IMR-90 (cell line): ENCODE data around the gene SOX21. TPM values are rescaled to one million over a fixed set of nuclear protein-coding genes. Genes with fewer than 3 reads are reported as not detected.

Experiments
- ATAC-seq: fragments of 200-7000 bp; cut with Tn5 transposase; 2 replicates; pipeline ENCODE4 v1.9.1; 2020; ENCODE audit warnings: low read depth, mild to moderate bottlenecking, moderate library complexity
- BruUV-seq: library from RNA; stranded (reverse); fragments of 400-500 nt; replicated peaks from 2 replicates; lab custom pipeline; 2021; lab: Mats Ljungman, UMichigan
- CTCF ChIA-PET: fragments of 300-600 bp; formaldehyde crosslinking; extraction: SDS; loops from one replicate; lab custom pipeline; 2021; ENCODE audit warnings: antibody characterized with exemption; lab: Yijun Ruan, JAX
- POLR2A ChIA-PET: fragments of 300-600 bp; sonication (Branson Sonifier 250); formaldehyde crosslinking; loops from one replicate; lab custom pipeline; 2022; ENCODE audit warnings: antibody characterized with exemption; ENCODE audit not compliant: unreplicated experiment; lab: Charles Lee
- DNase-seq: peaks from one replicate; pipeline ENCODE4 v3.0.0; 2013
- H2AFZ ChIP-seq: replicated peaks from 2 replicates; pipeline ENCODE3; 2013; ENCODE audit warnings: low read length, mild to moderate bottlenecking; ENCODE audit not compliant: poor library complexity
- H2AK5ac ChIP-seq: 2 replicates; pipeline ENCODE4 v1.6.1; 2013; ENCODE audit warnings: low read depth, low read length, inconsistent platforms
- H2AK9ac ChIP-seq: replicated peaks from 2 replicates; pipeline ENCODE3; 2013; ENCODE audit warnings: mild to moderate bottlenecking, low read depth, low read length, moderate library complexity; ENCODE audit not compliant: poor library complexity
- H2BK120ac ChIP-seq: 2 replicates; pipeline ENCODE4 v1.6.1; 2013; ENCODE audit warnings: low read depth, low read length, inconsistent platforms
- H2BK15ac ChIP-seq: 3 replicates; pipeline ENCODE4 v1.6.1; 2013; ENCODE audit warnings: low read depth, low read length, inconsistent platforms
- H2BK20ac ChIP-seq: 2 replicates; pipeline ENCODE4 v1.6.1; 2013; ENCODE audit warnings: low read depth, mild to moderate bottlenecking, inconsistent platforms, low read length, moderate library complexity
- H2BK5ac ChIP-seq: 2 replicates; pipeline ENCODE4 v1.6.1; 2013; ENCODE audit warnings: mild to moderate bottlenecking, low read depth, low read length, inconsistent platforms; ENCODE audit not compliant: poor library complexity, severe bottlenecking
- H3K14ac ChIP-seq: replicated peaks from 2 replicates; pipeline ENCODE4 v1.6.1; 2013; ENCODE audit warnings: low read depth, low read length, inconsistent platforms
- H3K18ac ChIP-seq: 2 replicates; pipeline ENCODE4 v1.6.1; 2013; ENCODE audit warnings: low read depth, low read length, control low read depth
- H3K23ac ChIP-seq: 2 replicates; pipeline ENCODE4 v1.6.1; 2013; ENCODE audit warnings: low read depth, low read length, inconsistent platforms
- H3K27ac ChIP-seq: 2 replicates; pipeline ENCODE4 v1.5.1; 2013; ENCODE audit warnings: mild to moderate bottlenecking, control low read depth, low read length; ENCODE audit not compliant: insufficient read depth
- H3K27me3 ChIP-seq: 2 replicates; pipeline ENCODE4 v1.6.1; 2013; ENCODE audit warnings: low read length; ENCODE audit not compliant: control insufficient read depth, insufficient read depth
- H3K36me3 ChIP-seq: 2 replicates; pipeline ENCODE4 v1.6.1; 2013; ENCODE audit warnings: low read length, mixed read lengths; ENCODE audit not compliant: control insufficient read depth, insufficient read depth
- H3K4ac ChIP-seq: 2 replicates; pipeline ENCODE4 v1.6.1; 2013; ENCODE audit warnings: low read depth, low read length, inconsistent platforms
- H3K4me1 ChIP-seq: 2 replicates; pipeline ENCODE4 v1.6.1; 2013; ENCODE audit warnings: low read length, mixed read lengths; ENCODE audit not compliant: control insufficient read depth, insufficient read depth
- H3K4me2 ChIP-seq: 2 replicates; pipeline ENCODE4 v1.6.1; 2013; ENCODE audit warnings: low read depth, mild to moderate bottlenecking, control low read depth, low read length, moderate library complexity
- H3K4me3 ChIP-seq: 2 replicates; pipeline ENCODE4 v1.5.1; 2013; ENCODE audit warnings: low read depth, mild to moderate bottlenecking, control low read depth, low read length, moderate library complexity; ENCODE audit not compliant: insufficient read depth
- H3K56ac ChIP-seq: 2 replicates; pipeline ENCODE4 v1.6.1; 2013; ENCODE audit warnings: low read length, inconsistent platforms; ENCODE audit not compliant: insufficient read depth; ENCODE audit errors: extremely low read depth
- H3K79me1 ChIP-seq, 2 experiments: 2 replicates each; pipeline ENCODE4 v1.6.1; 2013; ENCODE audit warnings: low read length in 2 of 2, inconsistent platforms in 1 of 2, low read depth in 1 of 2
- H3K9ac ChIP-seq: 2 replicates; pipeline ENCODE4 v1.6.1; 2013; ENCODE audit warnings: low read depth, low read length, control low read depth
- H3K9me1 ChIP-seq: 2 replicates; pipeline ENCODE4 v1.6.1; 2013; ENCODE audit warnings: low read length, inconsistent platforms; ENCODE audit not compliant: insufficient read depth
- H3K9me3 ChIP-seq: 2 replicates; pipeline ENCODE4 v1.6.1; 2013; ENCODE audit warnings: low read length; ENCODE audit not compliant: control insufficient read depth, insufficient read depth
- H4K20me1 ChIP-seq: 2 replicates; pipeline ENCODE4 v1.6.1; 2013; ENCODE audit warnings: low read length, inconsistent platforms; ENCODE audit not compliant: insufficient read depth
- H4K5ac ChIP-seq: 2 replicates; pipeline ENCODE4 v1.6.1; 2013; ENCODE audit warnings: mild to moderate bottlenecking, low read depth, low read length, control low read depth
- H4K8ac ChIP-seq, 2 experiments: 2 replicates each; pipeline ENCODE4 v1.6.1; 2013; ENCODE audit warnings: low read depth in 2 of 2, low read length in 2 of 2, control low read depth in 1 of 2, inconsistent platforms in 1 of 2
- H4K91ac ChIP-seq: 2 replicates; pipeline ENCODE4 v1.6.1; 2013; ENCODE audit warnings: low read depth, low read length, inconsistent platforms; ENCODE audit not compliant: insufficient read depth
- BHLHE40 ChIP-seq: fragments of 150-350 bp; IDR thresholded peaks from 2 replicates; pipeline ENCODE4 v1.6.1; 2016; ENCODE audit warnings: mild to moderate bottlenecking, low read depth, low read length
- CEBPB ChIP-seq: IDR thresholded peaks from 2 replicates; pipeline ENCODE4 v1.6.1; 2012; ENCODE audit warnings: low read depth, low read length, improper control_type of control experiment
- CHD1 ChIP-seq: IDR thresholded peaks from 2 replicates; pipeline ENCODE4 v1.6.1; 2012; ENCODE audit warnings: low read depth, low read length, improper control_type of control experiment
- CTCF ChIP-seq: conservative IDR thresholded peaks from 2 replicates; pipeline ENCODE4 v1.5.1; 2012; ENCODE audit warnings: mild to moderate bottlenecking, low read depth, low read length, improper control_type of control experiment
- ELK1 ChIP-seq: fragments of 150-350 bp; IDR thresholded peaks from 2 replicates; pipeline ENCODE4 v1.6.1; 2016; ENCODE audit warnings: low read depth, mild to moderate bottlenecking, low read length, moderate library complexity, borderline replicate concordance
- FOS ChIP-seq: fragments of 150-350 bp; IDR thresholded peaks from 2 replicates; pipeline ENCODE4 v1.6.1; 2016; ENCODE audit warnings: low read depth, low read length
- MAFK ChIP-seq: IDR thresholded peaks from 2 replicates; pipeline ENCODE4 v1.6.1; 2012; ENCODE audit warnings: low read depth, low read length, improper control_type of control experiment
- MAZ ChIP-seq: IDR thresholded peaks from 2 replicates; pipeline ENCODE4 v1.6.1; 2012; ENCODE audit warnings: low read depth, mild to moderate bottlenecking, low read length, improper control_type of control experiment, moderate library complexity, borderline replicate concordance
- MXI1 ChIP-seq: IDR thresholded peaks from 2 replicates; pipeline ENCODE4 v1.6.1; 2012; ENCODE audit warnings: low read depth, mild to moderate bottlenecking, low read length, moderate library complexity, borderline replicate concordance
- NFE2L2 ChIP-seq: fragments of 150-350 bp; IDR thresholded peaks from 2 replicates; pipeline ENCODE4 v1.6.1; 2016; ENCODE audit warnings: low read depth, mild to moderate bottlenecking, low read length
- POLR2A ChIP-seq: IDR thresholded peaks from 2 replicates; pipeline ENCODE4 v1.6.1; 2012; ENCODE audit warnings: mild to moderate bottlenecking, low read depth, low read length
- RAD21 ChIP-seq: IDR thresholded peaks from 2 replicates; pipeline ENCODE4 v1.6.1; 2012; ENCODE audit warnings: low read length, improper control_type of control experiment
- RCOR1 ChIP-seq: IDR thresholded peaks from 2 replicates; pipeline ENCODE4 v1.6.1; 2012; ENCODE audit warnings: mild to moderate bottlenecking, low read length, improper control_type of control experiment; ENCODE audit not compliant: insufficient replicate concordance
- RFX5 ChIP-seq: IDR thresholded peaks from 2 replicates; pipeline ENCODE4 v1.8.0; 2012; ENCODE audit warnings: low read depth, mild to moderate bottlenecking, low read length, moderate library complexity
- WGBS, 2 experiments: methylation state at CpG; one replicate each; pipeline versions ENCODE4 v1.1.5 to v1.1.7; 2013; ENCODE audit warnings: missing lambda C conversion rate in 2 of 2; ENCODE audit not compliant: insufficient read length in 1 of 2; ENCODE audit errors: extremely low coverage in 2 of 2; 5-methylcytosine and 5-hydroxymethylcytosine counted together
- dilution Hi-C: fragments of 300-500 bp; cut with HindIII; formaldehyde crosslinking; loops from one replicate; pipeline ENCODE4 v1.14.3; 2018; ENCODE audit warnings: low sequenced_read_pairs; ENCODE audit not compliant: unreplicated experiment
- in situ Hi-C: fragments of 300-500 bp; cut with MboI; formaldehyde crosslinking; loops from 3 replicates; pipeline ENCODE4 v1.14.3; 2019; ENCODE audit warnings: low sequenced_read_pairs, inconsistent platforms, mixed read lengths
- intact Hi-C: fragments of 100-400 bp; cut with micrococcal nuclease; formaldehyde crosslinking; loops from 2 replicates; pipeline ENCODE4 v1.10.0; 2022
- polyA plus RNA-seq, 3 experiments: library from polyadenylated mRNA; depleted of rRNA; stranded (reverse); fragments of >200 nt; gene quantifications; 2 replicates each; pipeline ENCODE4 v1.2.3, GENCODE V29; 2012; ENCODE audit warnings: low replicate concordance in 1 of 3
- total RNA-seq: library from RNA; depleted of rRNA; stranded (reverse); fragments of >200 nt; gene quantifications from 2 replicates; pipeline ENCODE4 v1.2.3, GENCODE V29; 2012

Gene SOX21
- total and polyA plus RNA-seq, 2 of the 4 experiments (the other 2 are of a cell fraction): not detected

- Histone ChIP-seq H3K14ac (no peak overlapping the region), H3K4me2 (no peak overlapping the region), H3K79me1 (no peaks in the 10 kb centered on the region), H3K27me3 (peaks cover 95% of the 10 kb centered on the region), H3K4ac (no peak overlapping the region), H4K20me1 (0 out of 2 replicates have a peak, but pooled peaks cover 5% of the 10 kb centered on the region), H3K9me3 (peaks cover 19% of the 10 kb centered on the region), H3K4me3 (no peak overlapping the region), H3K4me1 (peaks cover 3% of the 10 kb centered on the region; the same call in 1 of the 2 replicates), H2BK120ac (no peak overlapping the region), H3K9ac (no peak overlapping the region), H3K23ac (no peak overlapping the region), H2AK9ac (no peak overlapping the region), H3K18ac (no peak overlapping the region), H3K27ac (no peak overlapping the region), H4K8ac (no peak overlapping the region), H3K9me1 (no peaks in the 10 kb centered on the region), H2BK5ac (no peak overlapping the region), H4K5ac (no peak overlapping the region), H2AFZ (no peak overlapping the region), H2BK15ac (no peak overlapping the region), H2BK20ac (no peak overlapping the region), H4K91ac (no peak overlapping the region), H3K56ac (no peak overlapping the region), H3K36me3 (no peaks in the 10 kb centered on the region), H2AK5ac (no peak overlapping the region)
- in situ Hi-C loops (no loop called here), dilution Hi-C loops (no loop called here), intact Hi-C loops (loop anchor here (5.0 kb wide), 1 partner anchor 84 kb away; no protein-coding TSS in a partner anchor)
- 0% methylated on average over 5 of the region's 16 CpGs; no CpG with 5 or more reads in 1 of the 2 experiments for WGBS, 2 experiments
- DNase-seq (no peak), ATAC-seq (no peak)
- TF ChIP-seq ELK1: no peak
- no peak for TF ChIP-seq MAZ
- TF ChIP-seq CHD1: no peak
- TF ChIP-seq RFX5: no peak
- TF ChIP-seq POLR2A: no peak
- TF ChIP-seq FOS: no peak
- no peak for TF ChIP-seq RCOR1
- no peak for TF ChIP-seq NFE2L2
- TF ChIP-seq BHLHE40: no peak
- no peak for TF ChIP-seq MXI1
- no peak for TF ChIP-seq CTCF
- TF ChIP-seq MAFK: no peak
- no peak for TF ChIP-seq RAD21
- no peak for TF ChIP-seq CEBPB
- ChIA-PET CTCF (no interaction called here), POLR2A (no interaction called here)
- no TSS peak for BruUV-seq
Measured at GRCh38 chr13:94706101-94706842, 6.1 kb downstream of the SOX21 start.
